T-helper 2 cell treated with Interferon-gamma antibody and Interleukin-4, amounts not matched to agents 5 μg/mL and 100 μg/mL, for 36 hours (primary cell): ENCODE data around the gene PIWIL4.

ENCODE experiments used
- DNase-seq: peaks from one replicate; pipeline ENCODE4 v3.0.0; 2021; ENCODE audit warnings: low spot score
- H3K27ac Mint-ChIP-seq: one replicate; pipeline ENCODE4 v1.8.0; 2021; ENCODE audit warnings: mild to moderate bottlenecking, mixed read lengths
- H3K27me3 Mint-ChIP-seq: one replicate; pipeline ENCODE4 v1.8.0; 2021; ENCODE audit warnings: low read depth, mixed read lengths
- H3K36me3 Mint-ChIP-seq: one replicate; pipeline ENCODE4 v1.8.0; 2021; ENCODE audit warnings: low read depth, mixed read lengths
- H3K4me1 Mint-ChIP-seq: one replicate; pipeline ENCODE4 v1.8.0; 2021; ENCODE audit warnings: low read depth, mixed read lengths
- H3K4me3 Mint-ChIP-seq: one replicate; pipeline ENCODE4 v1.8.0; 2022; ENCODE audit warnings: mild to moderate bottlenecking, moderate library complexity, mixed read lengths
- H3K9me3 Mint-ChIP-seq: one replicate; pipeline ENCODE4 v1.8.0; 2021; ENCODE audit warnings: mixed read lengths

PIWIL4 gene

GRCh38 chr11:94567181-94567670, at the start of gene PIWIL4:
Gene PIWIL4, plus strand, starts transcription at chr11:94567368. Its CDS starts 151 bp downstream, at chr11:94567519.
- Mint-ChIP-seq H3K9me3 (no peaks in the 10 kb centered on the region), H3K27ac (no peak within 1 kb of the TSS), H3K27me3 (peaks cover 3% of the 10 kb centered on the region), H3K4me3 (no peak within 1 kb of the TSS), H3K4me1 (no peaks in the 10 kb centered on the region), H3K36me3 (no peaks in the 10 kb centered on the region)
- DNase-seq = no peak

- no peak overlapping the region for H3K4me3 Mint-ChIP-seq
- H3K27me3 Mint-ChIP-seq = peaks cover 26% of the 10 kb centered on the region
- no peak overlapping the region for H3K27ac Mint-ChIP-seq
- H3K9me3 Mint-ChIP-seq = no peaks in the 10 kb centered on the region
- no peaks in the 10 kb centered on the region for H3K36me3 Mint-ChIP-seq
- no peaks in the 10 kb centered on the region for H3K4me1 Mint-ChIP-seq
- no peak for DNase-seq
Measured at GRCh38 chr11:94518300-94518699, 48.9 kb upstream of the PIWIL4 start.

GRCh38 chr11:94519478-94520084, 47.6 kb upstream of the PIWIL4 start:
- H3K4me3 Mint-ChIP-seq = no peak overlapping the region
- H3K36me3 Mint-ChIP-seq = no peaks in the 10 kb centered on the region
- peaks cover 28% of the 10 kb centered on the region for H3K27me3 Mint-ChIP-seq
- no peak for DNase-seq
- no peaks in the 10 kb centered on the region for H3K9me3 Mint-ChIP-seq
- H3K27ac Mint-ChIP-seq = no peak overlapping the region
- H3K4me1 Mint-ChIP-seq = no peaks in the 10 kb centered on the region

GRCh38 chr11:94521684-94522083, 45.5 kb upstream of the PIWIL4 start:
- Mint-ChIP-seq H3K4me1 (no peaks in the 10 kb centered on the region), H3K27me3 (peaks cover 18% of the 10 kb centered on the region), H3K36me3 (no peaks in the 10 kb centered on the region), H3K9me3 (no peaks in the 10 kb centered on the region), H3K27ac (no peak overlapping the region), H3K4me3 (no peak overlapping the region)
- no peak for DNase-seq

- H3K9me3 Mint-ChIP-seq = no peaks in the 10 kb centered on the region
- no peaks in the 10 kb centered on the region for H3K4me1 Mint-ChIP-seq
- H3K36me3 Mint-ChIP-seq = no peaks in the 10 kb centered on the region
- H3K27me3 Mint-ChIP-seq = peaks cover 30% of the 10 kb centered on the region
- no peak overlapping the region for H3K27ac Mint-ChIP-seq
- no peak overlapping the region for H3K4me3 Mint-ChIP-seq
- no peak for DNase-seq
Measured at GRCh38 chr11:94524341-94524740, 42.8 kb upstream of the PIWIL4 start.

GRCh38 chr11:94525546-94526324, 41.4 kb upstream of the PIWIL4 start:
- Mint-ChIP-seq H3K36me3 (no peaks in the 10 kb centered on the region), H3K9me3 (no peaks in the 10 kb centered on the region), H3K27ac (no peak overlapping the region), H3K27me3 (peaks cover 33% of the 10 kb centered on the region), H3K4me1 (no peaks in the 10 kb centered on the region), H3K4me3 (no peak overlapping the region)
- no peak for DNase-seq

- Mint-ChIP-seq H3K27ac (no peak overlapping the region), H3K27me3 (peaks cover 36% of the 10 kb centered on the region), H3K36me3 (no peaks in the 10 kb centered on the region), H3K4me1 (no peaks in the 10 kb centered on the region), H3K4me3 (no peak overlapping the region), H3K9me3 (no peaks in the 10 kb centered on the region)
- DNase-seq = no peak
Measured at GRCh38 chr11:94526645-94527438, 40.3 kb upstream of the PIWIL4 start.

GRCh38 chr11:94528551-94528950, 38.6 kb upstream of the PIWIL4 start:
- H3K36me3 Mint-ChIP-seq = no peaks in the 10 kb centered on the region
- no peaks in the 10 kb centered on the region for H3K4me1 Mint-ChIP-seq
- H3K27ac Mint-ChIP-seq = no peak overlapping the region
- H3K9me3 Mint-ChIP-seq = no peaks in the 10 kb centered on the region
- no peak overlapping the region for H3K4me3 Mint-ChIP-seq
- H3K27me3 Mint-ChIP-seq = peaks cover 42% of the 10 kb centered on the region
- no peak for DNase-seq

GRCh38 chr11:94532211-94532610, 35.0 kb upstream of the PIWIL4 start:
- Mint-ChIP-seq H3K4me3 (no peak overlapping the region), H3K4me1 (no peaks in the 10 kb centered on the region), H3K27ac (no peak overlapping the region), H3K27me3 (peaks cover 43% of the 10 kb centered on the region), H3K9me3 (no peaks in the 10 kb centered on the region), H3K36me3 (no peaks in the 10 kb centered on the region)
- no peak for DNase-seq

- peaks cover 46% of the 10 kb centered on the region for H3K27me3 Mint-ChIP-seq
- DNase-seq = no peak
- H3K4me3 Mint-ChIP-seq = no peak overlapping the region
- no peaks in the 10 kb centered on the region for H3K4me1 Mint-ChIP-seq
- H3K9me3 Mint-ChIP-seq = no peaks in the 10 kb centered on the region
- H3K36me3 Mint-ChIP-seq = no peaks in the 10 kb centered on the region
- H3K27ac Mint-ChIP-seq = no peak overlapping the region
Measured at GRCh38 chr11:94533206-94533605, 34.0 kb upstream of the PIWIL4 start.

- no peak for DNase-seq
- no peak overlapping the region for H3K4me3 Mint-ChIP-seq
- no peaks in the 10 kb centered on the region for H3K36me3 Mint-ChIP-seq
- no peaks in the 10 kb centered on the region for H3K4me1 Mint-ChIP-seq
- no peak overlapping the region for H3K27ac Mint-ChIP-seq
- no peaks in the 10 kb centered on the region for H3K9me3 Mint-ChIP-seq
- H3K27me3 Mint-ChIP-seq = peaks cover 46% of the 10 kb centered on the region
Measured at GRCh38 chr11:94533696-94534630, 33.2 kb upstream of the PIWIL4 start.

- no peak for DNase-seq
- H3K27me3 Mint-ChIP-seq = peaks cover 41% of the 10 kb centered on the region
- no peaks in the 10 kb centered on the region for H3K4me1 Mint-ChIP-seq
- no peaks in the 10 kb centered on the region for H3K36me3 Mint-ChIP-seq
- H3K27ac Mint-ChIP-seq = no peak overlapping the region
- H3K9me3 Mint-ChIP-seq = no peaks in the 10 kb centered on the region
- H3K4me3 Mint-ChIP-seq = no peak overlapping the region
Measured at GRCh38 chr11:94536386-94536785, 30.8 kb upstream of the PIWIL4 start.

- no peaks in the 10 kb centered on the region for H3K4me1 Mint-ChIP-seq
- peaks cover 41% of the 10 kb centered on the region for H3K27me3 Mint-ChIP-seq
- no peak overlapping the region for H3K27ac Mint-ChIP-seq
Measured at GRCh38 chr11:94537031-94537600, 30.1 kb upstream of the PIWIL4 start.

More at GRCh38 chr11:94537031-94537600, 30.1 kb upstream of the PIWIL4 start:
- Mint-ChIP-seq H3K36me3 (no peaks in the 10 kb centered on the region), H3K9me3 (no peaks in the 10 kb centered on the region), H3K4me3 (no peak overlapping the region)
- no peak for DNase-seq
